CD4-positive, alpha-beta memory T cell (primary cell): ENCODE data around the gene SYT1. TPM values are rescaled to one million over a fixed set of nuclear protein-coding genes. Genes with fewer than 3 reads are reported as not detected.

Experiments
- CTCF ChIA-PET: fragments of 350-600 bp; sonication (Branson Sonifier 250); formaldehyde crosslinking; loops from one replicate; lab custom pipeline; 2021; ENCODE audit warnings: inconsistent platforms; ENCODE audit not compliant: partially characterized antibody; lab: Charles Lee
- POLR2A ChIA-PET: fragments of 350-600 bp; sonication (Branson Sonifier 250); formaldehyde crosslinking; loops from one replicate; lab custom pipeline; 2021; ENCODE audit not compliant: partially characterized antibody; lab: Charles Lee
- DNase-seq, 5 donors: peaks; one replicate each; pipeline versions ENCODE4 v3.0.0 to v3.0.0-alpha.2; 2020 to 2022; ENCODE audit warnings: mixed read lengths in 1 of 5
- H3K27ac ChIP-seq: one replicate; pipeline ENCODE4 v1.7.0; 2013; ENCODE audit warnings: low read depth, low read length
- H3K27me3 ChIP-seq: 2 replicates; pipeline ENCODE4 v1.7.0; 2013; ENCODE audit warnings: mild to moderate bottlenecking, low read length, moderate library complexity; ENCODE audit not compliant: insufficient read depth
- H3K36me3 ChIP-seq: 2 replicates; pipeline ENCODE4 v1.7.0; 2013; ENCODE audit warnings: mild to moderate bottlenecking, low read length, moderate library complexity; ENCODE audit not compliant: insufficient read depth
- H3K4me1 ChIP-seq: 2 replicates; pipeline ENCODE4 v1.7.0; 2013; ENCODE audit warnings: mild to moderate bottlenecking, low read length, moderate library complexity; ENCODE audit not compliant: insufficient read depth
- H3K4me3 ChIP-seq, 2 donors: one replicate each; pipeline ENCODE4 v1.7.0; 2013; ENCODE audit warnings: low read length in 2 of 2, mild to moderate bottlenecking in 1 of 2
- H3K9me3 ChIP-seq, 2 donors: one replicate each; pipeline ENCODE4 v1.7.0; 2013; ENCODE audit warnings: low read length in 2 of 2, control low read depth in 1 of 2; ENCODE audit not compliant: control insufficient read depth in 1 of 2
- H3K27ac Mint-ChIP-seq, 7 donors: one replicate each; pipeline ENCODE4 v1.8.0; 2020 to 2021; ENCODE audit warnings: mixed read lengths in 7 of 7, mild to moderate bottlenecking in 6 of 7, inconsistent platforms in 3 of 7, moderate library complexity in 3 of 7
- H3K27me3 Mint-ChIP-seq, 2 donors: one replicate each; pipeline ENCODE4 v1.8.0; 2020 to 2021; ENCODE audit warnings: mixed read lengths in 2 of 2
- H3K36me3 Mint-ChIP-seq, 2 donors: one replicate each; pipeline ENCODE4 v1.8.0; 2020 to 2021; ENCODE audit warnings: mixed read lengths in 2 of 2, inconsistent platforms in 1 of 2, mild to moderate bottlenecking in 1 of 2
- H3K4me1 Mint-ChIP-seq, 4 donors: one replicate each; pipeline ENCODE4 v1.8.0; 2020 to 2021; ENCODE audit warnings: mixed read lengths in 4 of 4, mild to moderate bottlenecking in 1 of 4
- H3K4me3 Mint-ChIP-seq, 8 donors: one replicate each; pipeline ENCODE4 v1.8.0; 2020 to 2021; ENCODE audit warnings: mixed read lengths in 8 of 8, mild to moderate bottlenecking in 7 of 8, moderate library complexity in 6 of 8, inconsistent platforms in 3 of 8
- H3K9me3 Mint-ChIP-seq, 8 donors: one replicate each; pipeline ENCODE4 v1.8.0; 2020 to 2021; ENCODE audit warnings: mixed read lengths in 8 of 8, mild to moderate bottlenecking in 5 of 8, inconsistent platforms in 3 of 8, moderate library complexity in 1 of 8
- intact Hi-C: fragments of 100-400 bp; cut with micrococcal nuclease; formaldehyde crosslinking; loops from one replicate; pipeline ENCODE4 v1.15.1; 2023
- polyA plus RNA-seq, 2 donors: library from polyadenylated mRNA; unstranded; fragments of 300-500 nt; fragmentation: Illumina TruSeq; gene quantifications; one replicate each; pipeline ENCODE4 v1.2.3, GENCODE V29; 2021
- total RNA-seq, 2 experiments: library from RNA; stranded (reverse); gene quantifications; one replicate each; pipeline ENCODE4 v1.2.3, GENCODE V29; 2021

The SYT1 gene
- total and polyA plus RNA-seq, 4 experiments from 2014 or later = not detected

GRCh38 chr12:79283364-79283763 lies 418.8 kb downstream of the SYT1 start:
- no peaks in the 10 kb centered on the region for H3K4me1 Mint-ChIP-seq
- ChIA-PET CTCF (no interaction called here), POLR2A (no interaction called here)
- Histone ChIP-seq H3K9me3 (no peaks in the 10 kb centered on the region), H3K4me3 (no peak overlapping the region), H3K27me3 (no peaks in the 10 kb centered on the region), H3K36me3 (no peaks in the 10 kb centered on the region), H3K4me1 (no peaks in the 10 kb centered on the region), H3K27ac (no peak overlapping the region)
- no peak overlapping the region for H3K4me3 Mint-ChIP-seq
- DNase-seq = no peak
- H3K27me3 Mint-ChIP-seq = no peaks in the 10 kb centered on the region
- no peak overlapping the region for H3K27ac Mint-ChIP-seq
- no peaks in the 10 kb centered on the region for H3K36me3 Mint-ChIP-seq
- intact Hi-C loops = no loop called here
- peaks cover 0 to 14% (median 2%) of the 10 kb centered on the region in 8 donors for H3K9me3 Mint-ChIP-seq

GRCh38 chr12:79288911-79289310 lies 424.3 kb downstream of the SYT1 start:
- Histone ChIP-seq H3K4me3 (no peak overlapping the region), H3K4me1 (no peaks in the 10 kb centered on the region), H3K27me3 (no peaks in the 10 kb centered on the region), H3K9me3 (no peaks in the 10 kb centered on the region), H3K36me3 (no peaks in the 10 kb centered on the region), H3K27ac (no peak overlapping the region)
- Mint-ChIP-seq H3K36me3 (no peaks in the 10 kb centered on the region), H3K9me3 (peaks cover 0 to 5% (median 0%) of the 10 kb centered on the region in 8 donors), H3K27me3 (no peaks in the 10 kb centered on the region), H3K4me3 (no peak overlapping the region), H3K27ac (no peak overlapping the region), H3K4me1 (no peaks in the 10 kb centered on the region)
- CTCF ChIA-PET = no interaction called here
- POLR2A ChIA-PET = no interaction called here
- no peak for DNase-seq
- intact Hi-C loops = no loop called here

DNA sequence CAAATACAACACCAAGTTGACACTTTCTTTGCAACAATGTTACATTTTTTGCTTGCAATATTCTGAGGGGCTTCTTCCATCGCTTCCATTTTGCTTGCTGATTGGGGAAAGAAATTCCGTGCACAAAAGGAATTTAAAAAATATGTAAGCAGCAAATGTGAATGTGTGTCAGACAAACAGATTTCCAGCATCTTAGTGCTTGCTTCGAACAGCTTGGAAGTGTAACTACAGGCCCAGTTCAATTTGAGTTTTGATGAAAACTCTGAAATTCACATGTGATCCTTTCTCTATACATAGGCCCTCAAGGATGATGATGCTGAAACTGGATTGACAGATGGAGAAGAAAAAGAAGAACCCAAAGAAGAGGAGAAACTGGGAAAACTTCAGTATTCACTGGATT lies 427.1 kb downstream of the SYT1 start:
- Mint-ChIP-seq H3K4me1 (no peaks in the 10 kb centered on the region), H3K27ac (no peak overlapping the region), H3K36me3 (no peaks in the 10 kb centered on the region), H3K9me3 (peaks cover 0 to 5% (median 1%) of the 10 kb centered on the region in 8 donors), H3K27me3 (no peaks in the 10 kb centered on the region), H3K4me3 (no peak overlapping the region)
- no peak overlapping the region for H3K27ac ChIP-seq
- CTCF ChIA-PET = no interaction called here
- no peak overlapping the region for H3K4me3 ChIP-seq
- H3K9me3 ChIP-seq = no peaks in the 10 kb centered on the region
- intact Hi-C loops = no loop called here
- H3K27me3 ChIP-seq = no peaks in the 10 kb centered on the region
- no peaks in the 10 kb centered on the region for H3K4me1 ChIP-seq
- no peak for DNase-seq
- no peaks in the 10 kb centered on the region for H3K36me3 ChIP-seq
- POLR2A ChIA-PET = no interaction called here

GRCh38 chr12:79294590-79294989 lies 430.0 kb downstream of the SYT1 start:
- ChIA-PET POLR2A (no interaction called here), CTCF (no interaction called here)
- intact Hi-C loops = no loop called here
- Histone ChIP-seq H3K9me3 (no peaks in the 10 kb centered on the region), H3K36me3 (no peaks in the 10 kb centered on the region), H3K27me3 (no peaks in the 10 kb centered on the region), H3K27ac (no peak overlapping the region), H3K4me3 (no peak overlapping the region), H3K4me1 (no peaks in the 10 kb centered on the region)
- Mint-ChIP-seq H3K27ac (no peak overlapping the region), H3K4me1 (no peaks in the 10 kb centered on the region), H3K27me3 (no peaks in the 10 kb centered on the region), H3K36me3 (no peaks in the 10 kb centered on the region), H3K4me3 (no peak overlapping the region), H3K9me3 (peaks cover 0 to 5% (median 1%) of the 10 kb centered on the region in 8 donors)
- DNase-seq = no peak

DNA sequence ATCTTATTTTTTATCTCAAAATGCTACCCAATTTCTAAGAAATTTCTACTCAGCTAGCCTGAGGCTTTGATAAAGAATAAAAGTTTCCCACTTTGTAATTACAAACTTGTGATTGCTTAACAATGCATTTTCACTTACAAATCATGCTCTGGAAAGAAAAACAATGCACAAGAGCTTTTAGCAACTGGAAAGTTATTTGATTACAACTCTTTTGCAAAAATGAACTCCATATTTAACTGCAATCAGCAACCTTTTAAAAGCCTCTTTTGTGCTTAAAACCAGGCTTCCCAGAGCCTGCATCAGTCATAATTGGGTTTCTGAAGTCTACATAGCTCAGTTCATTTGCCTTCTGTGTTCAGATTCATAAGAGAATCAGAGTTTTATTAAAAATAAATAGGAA lies 431.0 kb downstream of the SYT1 start:
- Mint-ChIP-seq H3K27me3 (no peaks in the 10 kb centered on the region), H3K4me1 (no peaks in the 10 kb centered on the region), H3K4me3 (no peak overlapping the region), H3K27ac (no peak overlapping the region), H3K36me3 (no peaks in the 10 kb centered on the region), H3K9me3 (peaks cover 0 to 5% (median under 1%) of the 10 kb centered on the region in 8 donors)
- Histone ChIP-seq H3K4me1 (no peaks in the 10 kb centered on the region), H3K36me3 (no peaks in the 10 kb centered on the region), H3K4me3 (no peak overlapping the region), H3K27ac (no peak overlapping the region), H3K27me3 (no peaks in the 10 kb centered on the region), H3K9me3 (no peaks in the 10 kb centered on the region)
- no peak for DNase-seq
- intact Hi-C loops = no loop called here
- ChIA-PET CTCF (no interaction called here), POLR2A (no interaction called here)

DNA sequence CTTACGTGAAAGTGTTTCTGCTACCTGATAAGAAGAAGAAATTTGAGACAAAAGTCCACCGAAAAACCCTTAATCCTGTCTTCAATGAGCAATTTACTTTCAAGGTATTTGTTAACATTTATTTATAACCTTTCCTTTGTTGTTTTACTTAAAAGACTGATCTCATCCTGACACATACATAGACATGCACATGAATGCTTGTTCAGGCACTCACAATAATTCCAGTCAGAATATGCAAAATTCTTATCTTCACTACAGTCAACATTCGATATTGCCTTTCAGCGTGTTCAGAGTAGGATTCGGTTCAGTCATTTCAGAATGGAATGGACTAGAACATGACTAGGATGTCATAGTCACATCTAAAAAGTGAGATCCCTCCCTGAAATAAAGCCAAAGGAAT lies 431.6 kb downstream of the SYT1 start:
- Histone ChIP-seq H3K36me3 (no peaks in the 10 kb centered on the region), H3K4me3 (no peak overlapping the region), H3K4me1 (no peaks in the 10 kb centered on the region), H3K27ac (no peak overlapping the region), H3K9me3 (no peaks in the 10 kb centered on the region), H3K27me3 (no peaks in the 10 kb centered on the region)
- no peak for DNase-seq
- Mint-ChIP-seq H3K27ac (no peak overlapping the region), H3K4me3 (no peak overlapping the region), H3K36me3 (no peaks in the 10 kb centered on the region), H3K4me1 (no peaks in the 10 kb centered on the region), H3K9me3 (peaks cover 0 to 5% (median 0%) of the 10 kb centered on the region in 8 donors), H3K27me3 (no peaks in the 10 kb centered on the region)
- intact Hi-C loops = no loop called here
- POLR2A ChIA-PET = no interaction called here
- CTCF ChIA-PET = no interaction called here

DNA sequence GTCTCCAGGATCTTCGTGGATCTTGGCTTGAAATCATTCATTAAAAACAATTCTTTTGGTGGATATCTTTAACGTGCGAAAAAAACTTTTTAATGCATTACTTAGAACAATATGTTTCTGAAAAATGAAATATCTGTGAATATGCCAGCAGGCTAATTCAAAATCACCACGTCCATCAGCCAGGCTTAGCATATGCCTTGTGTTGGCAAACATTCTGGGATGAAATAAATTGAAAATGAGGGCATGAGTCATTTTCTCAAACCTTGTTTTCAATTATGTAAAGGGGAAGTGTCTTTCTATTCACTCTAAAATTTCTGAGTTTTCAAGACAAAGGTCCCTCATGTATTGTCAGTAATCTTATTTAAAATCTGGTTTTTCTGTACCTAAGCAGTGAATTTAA lies 432.3 kb downstream of the SYT1 start:
- intact Hi-C loops = no loop called here
- POLR2A ChIA-PET = no interaction called here
- Histone ChIP-seq H3K4me3 (no peak overlapping the region), H3K4me1 (no peaks in the 10 kb centered on the region), H3K9me3 (no peaks in the 10 kb centered on the region), H3K27me3 (no peaks in the 10 kb centered on the region), H3K27ac (no peak overlapping the region), H3K36me3 (no peaks in the 10 kb centered on the region)
- Mint-ChIP-seq H3K27me3 (no peaks in the 10 kb centered on the region), H3K4me1 (no peaks in the 10 kb centered on the region), H3K9me3 (peaks cover 0 to 4% (median 0%) of the 10 kb centered on the region in 8 donors), H3K27ac (no peak overlapping the region), H3K4me3 (no peak overlapping the region), H3K36me3 (no peaks in the 10 kb centered on the region)
- CTCF ChIA-PET = no interaction called here
- DNase-seq = no peak

GRCh38 chr12:79298506-79298905 lies 433.9 kb downstream of the SYT1 start:
- H3K9me3 ChIP-seq = no peaks in the 10 kb centered on the region
- H3K27me3 Mint-ChIP-seq = no peaks in the 10 kb centered on the region
- H3K9me3 Mint-ChIP-seq = peaks cover 0 to 8% (median 1%) of the 10 kb centered on the region in 8 donors
- no peaks in the 10 kb centered on the region for H3K4me1 Mint-ChIP-seq
- H3K4me3 Mint-ChIP-seq = no peak overlapping the region
- no peak overlapping the region for H3K27ac Mint-ChIP-seq
- intact Hi-C loops = no loop called here
- H3K36me3 ChIP-seq = no peaks in the 10 kb centered on the region
- H3K27me3 ChIP-seq = no peaks in the 10 kb centered on the region
- no peak overlapping the region for H3K4me3 ChIP-seq
- H3K4me1 ChIP-seq = no peaks in the 10 kb centered on the region
- POLR2A ChIA-PET = no interaction called here
- no peak for DNase-seq
- H3K27ac ChIP-seq = no peak overlapping the region
- CTCF ChIA-PET = no interaction called here
- H3K36me3 Mint-ChIP-seq = no peaks in the 10 kb centered on the region
